ENCODE results near the gene LMX1A. TPM values are rescaled to one million over a fixed set of nuclear protein-coding genes. Genes with fewer than 3 reads are reported as not detected.

The LMX1A gene
- total RNA-seq, 1 donor from 2014 or later: not detected

DNA sequence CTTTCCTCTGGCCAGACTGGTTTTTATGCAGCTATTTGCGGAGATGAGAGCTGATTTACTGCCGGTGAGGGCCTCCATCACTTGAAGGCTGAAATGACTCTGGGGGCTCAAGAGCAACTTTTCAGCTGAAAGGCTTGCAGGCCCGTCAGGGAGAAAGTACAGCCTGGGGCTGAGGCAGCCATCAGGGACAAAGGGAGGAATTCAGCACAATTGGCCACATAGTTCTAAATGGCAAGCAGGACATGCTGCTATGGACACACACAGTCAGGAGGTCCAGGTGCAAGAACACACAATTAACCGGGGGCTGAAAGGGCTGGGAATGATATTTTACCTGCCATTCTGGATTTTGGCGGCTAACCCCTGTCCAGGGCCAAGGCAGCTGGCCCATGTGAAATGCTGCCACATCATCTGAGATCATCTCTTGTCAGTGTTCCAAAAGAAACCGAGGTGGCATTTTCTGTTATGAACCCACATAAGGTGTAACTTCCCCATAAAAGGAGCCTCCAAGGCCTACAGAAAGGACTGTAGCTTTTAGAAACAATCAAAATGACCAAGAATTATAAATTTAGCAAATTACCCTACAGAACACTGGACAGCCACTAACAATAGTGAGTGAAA lies 58.2 kb downstream of the LMX1A start:
- H3K36me3 Mint-ChIP-seq (ENCODE audit: low read depth): no peaks in the 10 kb centered on the region
- H3K27ac Mint-ChIP-seq: no peak overlapping the region
- H3K4me1 Mint-ChIP-seq (ENCODE audit: low read depth): no peaks in the 10 kb centered on the region
- no peak overlapping the region for H3K4me3 Mint-ChIP-seq
- intact Hi-C loops (cut with micrococcal nuclease): no loop called here
- H3K9me3 Mint-ChIP-seq: no peaks in the 10 kb centered on the region
- no peak for DNase-seq (ENCODE audit: low spot score)
- H3K27me3 Mint-ChIP-seq (ENCODE audit: insufficient read depth): peaks cover 3% of the 10 kb centered on the region

- Mint-ChIP-seq H3K27me3 (ENCODE audit: insufficient read depth) (peaks cover 3% of the 10 kb centered on the region), H3K36me3 (ENCODE audit: low read depth) (no peaks in the 10 kb centered on the region), H3K9me3 (no peaks in the 10 kb centered on the region), H3K27ac (no peak overlapping the region), H3K4me1 (ENCODE audit: low read depth) (no peaks in the 10 kb centered on the region), H3K4me3 (no peak overlapping the region)
- DNase-seq (ENCODE audit: low spot score): no peak
- intact Hi-C loops (cut with micrococcal nuclease): no loop called here
Observed at GRCh38 chr1:165296205-165296604, 60.3 kb downstream of the LMX1A start.

- H3K4me3 Mint-ChIP-seq: no peak overlapping the region
- no peaks in the 10 kb centered on the region for H3K4me1 Mint-ChIP-seq (ENCODE audit: low read depth)
- H3K36me3 Mint-ChIP-seq (ENCODE audit: low read depth): no peaks in the 10 kb centered on the region
- H3K27ac Mint-ChIP-seq: no peak overlapping the region
- H3K27me3 Mint-ChIP-seq (ENCODE audit: insufficient read depth): peaks cover 10% of the 10 kb centered on the region
- no peaks in the 10 kb centered on the region for H3K9me3 Mint-ChIP-seq
- intact Hi-C loops (cut with micrococcal nuclease): no loop called here
- DNase-seq (ENCODE audit: low spot score): no peak
Observed at GRCh38 chr1:165290148-165290547, 66.4 kb downstream of the LMX1A start.

DNA sequence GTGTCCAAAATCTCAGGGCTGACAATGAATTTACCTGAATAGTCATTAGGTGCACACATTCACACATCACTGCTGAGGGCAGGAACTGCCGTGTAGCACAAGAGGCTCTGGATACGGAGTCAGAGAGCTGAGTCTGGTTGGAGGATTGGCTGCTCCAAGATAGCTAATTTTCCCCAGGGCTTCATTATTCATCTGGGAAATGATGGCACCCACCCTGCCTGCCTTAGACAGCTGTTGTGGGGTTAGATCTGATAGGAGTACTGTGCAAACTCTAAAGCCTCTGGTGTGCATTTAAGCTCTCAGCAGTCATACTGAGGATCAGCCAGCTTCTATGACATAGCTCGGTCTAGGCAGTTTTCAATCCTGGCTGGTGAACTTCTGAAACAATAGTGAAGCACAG lies 67.0 kb downstream of the LMX1A start:
- Mint-ChIP-seq H3K36me3 (ENCODE audit: low read depth) (no peaks in the 10 kb centered on the region), H3K4me1 (ENCODE audit: low read depth) (no peaks in the 10 kb centered on the region), H3K9me3 (no peaks in the 10 kb centered on the region), H3K27ac (no peak overlapping the region), H3K27me3 (ENCODE audit: insufficient read depth) (peaks cover 11% of the 10 kb centered on the region), H3K4me3 (no peak overlapping the region)
- no peak for DNase-seq (ENCODE audit: low spot score)
- intact Hi-C loops (cut with micrococcal nuclease): no loop called here

- H3K27ac Mint-ChIP-seq: no peak overlapping the region
- no peaks in the 10 kb centered on the region for H3K9me3 Mint-ChIP-seq
- intact Hi-C loops (cut with micrococcal nuclease): no loop called here
- no peaks in the 10 kb centered on the region for H3K4me1 Mint-ChIP-seq (ENCODE audit: low read depth)
- H3K36me3 Mint-ChIP-seq (ENCODE audit: low read depth): no peaks in the 10 kb centered on the region
- H3K4me3 Mint-ChIP-seq: no peak overlapping the region
- peaks cover 15% of the 10 kb centered on the region for H3K27me3 Mint-ChIP-seq (ENCODE audit: insufficient read depth)
- no peak for DNase-seq (ENCODE audit: low spot score)
Observed at GRCh38 chr1:165288350-165289120, 68.0 kb downstream of the LMX1A start.

DNA sequence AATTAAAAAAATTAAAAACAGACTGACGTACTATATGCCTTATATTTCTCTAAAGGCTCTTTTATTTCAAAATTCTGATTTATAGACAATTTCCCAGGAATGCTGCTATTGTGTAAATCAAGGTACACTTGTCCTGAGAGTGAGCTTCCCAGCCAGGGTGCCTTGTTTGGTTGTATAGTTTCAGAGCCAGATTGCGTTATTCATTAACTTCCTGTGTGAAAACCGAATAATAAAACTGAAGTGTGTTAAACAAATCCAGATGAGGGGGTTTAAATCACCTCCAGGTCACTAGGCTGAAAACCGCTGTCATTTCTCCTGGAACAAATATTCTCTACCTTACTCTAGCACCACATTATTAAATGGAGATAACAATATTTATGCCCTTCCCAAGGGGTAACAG lies 68.7 kb downstream of the LMX1A start:
- intact Hi-C loops (cut with micrococcal nuclease): no loop called here
- H3K4me3 Mint-ChIP-seq: no peak overlapping the region
- DNase-seq (ENCODE audit: low spot score): no peak
- no peaks in the 10 kb centered on the region for H3K4me1 Mint-ChIP-seq (ENCODE audit: low read depth)
- H3K9me3 Mint-ChIP-seq: no peaks in the 10 kb centered on the region
- H3K27me3 Mint-ChIP-seq (ENCODE audit: insufficient read depth): peaks cover 15% of the 10 kb centered on the region
- no peaks in the 10 kb centered on the region for H3K36me3 Mint-ChIP-seq (ENCODE audit: low read depth)
- no peak overlapping the region for H3K27ac Mint-ChIP-seq

DNA sequence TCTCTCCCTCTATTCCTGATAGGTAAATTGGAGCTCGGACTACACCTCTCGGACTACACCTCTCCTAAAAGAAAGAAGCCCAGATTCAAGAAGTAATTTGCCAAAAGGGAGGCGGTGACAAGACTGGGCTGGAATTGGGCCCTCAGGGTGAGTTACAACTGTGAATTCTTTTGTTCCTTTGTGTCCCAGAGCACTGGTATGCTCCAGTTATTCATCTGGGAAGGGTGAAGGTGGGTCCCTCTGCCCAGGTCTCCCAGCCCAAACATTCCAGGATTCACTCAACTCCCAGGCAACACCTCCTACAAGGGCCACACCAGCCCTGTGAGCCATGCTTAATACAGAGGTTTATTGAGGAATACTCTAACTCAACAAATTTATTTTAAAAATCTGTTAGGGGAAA lies 69.2 kb downstream of the LMX1A start:
- no peaks in the 10 kb centered on the region for H3K4me1 Mint-ChIP-seq (ENCODE audit: low read depth)

GRCh38 chr1:165284454-165284853 lies 72.1 kb downstream of the LMX1A start:
- no peaks in the 10 kb centered on the region for H3K36me3 Mint-ChIP-seq (ENCODE audit: low read depth)
- no peaks in the 10 kb centered on the region for H3K4me1 Mint-ChIP-seq (ENCODE audit: low read depth)
- DNase-seq (ENCODE audit: low spot score): no peak
- H3K4me3 Mint-ChIP-seq: no peak overlapping the region
- no peak overlapping the region for H3K27ac Mint-ChIP-seq
- intact Hi-C loops (cut with micrococcal nuclease): no loop called here
- no peaks in the 10 kb centered on the region for H3K9me3 Mint-ChIP-seq
- peaks cover 13% of the 10 kb centered on the region for H3K27me3 Mint-ChIP-seq (ENCODE audit: insufficient read depth)

More for the DNA sequence above, 69.2 kb downstream of the LMX1A start:
- Mint-ChIP-seq H3K27ac (no peak overlapping the region), H3K4me3 (no peak overlapping the region), H3K27me3 (ENCODE audit: insufficient read depth) (peaks cover 15% of the 10 kb centered on the region), H3K36me3 (ENCODE audit: low read depth) (no peaks in the 10 kb centered on the region), H3K9me3 (no peaks in the 10 kb centered on the region)
- DNase-seq (ENCODE audit: low spot score): no peak
- intact Hi-C loops (cut with micrococcal nuclease): no loop called here

- Mint-ChIP-seq H3K4me3 (no peak overlapping the region), H3K27ac (no peak overlapping the region), H3K36me3 (ENCODE audit: low read depth) (no peaks in the 10 kb centered on the region), H3K9me3 (no peaks in the 10 kb centered on the region), H3K4me1 (ENCODE audit: low read depth) (no peaks in the 10 kb centered on the region), H3K27me3 (ENCODE audit: insufficient read depth) (peaks cover 11% of the 10 kb centered on the region)
- DNase-seq (ENCODE audit: low spot score): no peak
- intact Hi-C loops (cut with micrococcal nuclease): no loop called here
Observed at GRCh38 chr1:165281207-165281901, 75.2 kb downstream of the LMX1A start.

DNA sequence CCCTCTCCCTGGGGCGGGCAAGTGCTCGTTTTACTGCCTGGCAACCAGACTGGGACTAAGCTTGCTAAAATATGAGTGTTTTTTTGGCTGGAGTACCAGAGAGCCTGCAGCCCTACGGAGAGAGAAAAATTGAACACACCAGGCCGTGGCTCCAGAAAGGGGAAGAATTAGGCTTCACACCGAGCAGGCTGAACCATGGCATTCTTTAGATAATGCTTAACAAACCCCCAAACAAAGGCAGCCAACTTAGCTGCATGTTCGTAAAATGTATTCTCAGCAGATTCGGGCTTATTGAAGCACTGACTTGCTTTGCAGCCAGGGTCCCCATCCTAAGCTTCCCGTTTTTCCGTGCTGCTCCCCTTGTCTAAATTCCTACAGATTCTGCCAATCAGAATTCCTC lies 76.6 kb downstream of the LMX1A start:
- Mint-ChIP-seq H3K4me1 (ENCODE audit: low read depth) (no peaks in the 10 kb centered on the region), H3K9me3 (no peaks in the 10 kb centered on the region), H3K4me3 (no peak overlapping the region), H3K36me3 (ENCODE audit: low read depth) (no peaks in the 10 kb centered on the region), H3K27me3 (ENCODE audit: insufficient read depth) (peaks cover 11% of the 10 kb centered on the region), H3K27ac (no peak overlapping the region)
- DNase-seq (ENCODE audit: low spot score): no peak
- intact Hi-C loops (cut with micrococcal nuclease): no loop called here

DNA sequence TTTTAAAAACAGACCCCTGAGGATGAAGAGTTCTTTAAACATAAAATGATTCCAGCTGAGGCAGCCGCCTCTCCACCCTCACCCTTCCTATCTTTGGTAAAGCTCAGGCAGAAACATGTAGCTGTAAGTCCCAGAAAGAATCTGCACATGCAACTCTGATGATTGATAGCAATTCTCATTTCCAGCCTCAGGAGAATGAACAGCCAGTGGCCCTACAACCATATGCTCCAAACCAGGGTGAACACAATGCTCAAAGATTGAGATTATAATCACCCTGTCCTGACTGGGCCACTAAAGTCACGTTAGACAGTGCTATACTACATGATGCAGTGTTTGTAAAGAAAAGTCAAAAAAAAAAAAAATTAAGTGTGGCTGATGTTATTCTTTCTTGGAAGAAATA lies 80.2 kb downstream of the LMX1A start:
- no peak overlapping the region for H3K27ac Mint-ChIP-seq
- H3K27me3 Mint-ChIP-seq (ENCODE audit: insufficient read depth): peaks cover 6% of the 10 kb centered on the region
- H3K4me3 Mint-ChIP-seq: no peak overlapping the region
- no peaks in the 10 kb centered on the region for H3K9me3 Mint-ChIP-seq
- intact Hi-C loops (cut with micrococcal nuclease): no loop called here
- no peaks in the 10 kb centered on the region for H3K36me3 Mint-ChIP-seq (ENCODE audit: low read depth)
- H3K4me1 Mint-ChIP-seq (ENCODE audit: low read depth): no peaks in the 10 kb centered on the region
- no peak for DNase-seq (ENCODE audit: low spot score)

- Mint-ChIP-seq H3K4me1 (ENCODE audit: low read depth) (no peaks in the 10 kb centered on the region), H3K27me3 (ENCODE audit: insufficient read depth) (peaks cover 2% of the 10 kb centered on the region), H3K9me3 (no peaks in the 10 kb centered on the region), H3K27ac (no peak overlapping the region), H3K4me3 (no peak overlapping the region), H3K36me3 (ENCODE audit: low read depth) (no peaks in the 10 kb centered on the region)
- intact Hi-C loops (cut with micrococcal nuclease): no loop called here
- DNase-seq (ENCODE audit: low spot score): no peak
Observed at GRCh38 chr1:165265196-165265838, 91.2 kb downstream of the LMX1A start.

All from activated T-helper 1 cell treated with anti-CD3 and anti-CD28 coated beads, Interleukin-12 subunit alpha, Interleukin-12 subunit beta, Interleukin-2, Interleukin-4 antibody, amounts not matched to agents 30 ng/mL and 10 ng/mL and 1 ng/mL, durations not matched to agents 14 hours and 24 hours and 36 hours (primary cell).